GM21576 (cell line): ENCODE measurements around the gene ALDOB.

ENCODE experiments used
- ATAC-seq: cut with Tn5 transposase; IDR thresholded peaks from one replicate; pipeline ENCODE4 v1.9.1; 2021; ENCODE audit warnings: mild to moderate bottlenecking, moderate library complexity; ENCODE audit not compliant: unreplicated experiment

Gene ALDOB

DNA sequence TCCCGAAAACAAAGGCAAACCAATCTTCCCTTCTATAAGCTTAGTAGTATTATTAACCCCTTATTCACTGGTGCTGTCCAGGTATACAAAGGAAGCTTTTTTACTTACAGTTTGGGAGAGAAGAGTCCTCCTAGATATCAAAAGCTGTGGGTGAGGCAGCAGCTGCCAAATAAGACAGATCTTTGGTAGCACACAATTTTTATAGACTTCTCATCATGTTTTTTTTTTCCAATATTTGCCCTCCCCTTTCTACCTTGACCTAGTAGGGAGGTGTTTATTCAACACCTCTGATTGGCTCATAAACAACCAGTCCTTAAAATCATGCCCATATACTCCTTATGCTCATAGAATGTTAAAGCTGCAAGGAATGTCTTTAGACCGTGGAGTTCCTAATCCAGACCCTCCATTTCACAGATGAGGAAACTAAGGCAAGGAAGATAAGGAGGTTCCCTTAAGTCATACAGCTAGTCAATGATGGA lies at the start of gene ALDOB:
ALDOB (minus strand) TSS at position 174 of the 479 bp plus-strand sequence. CDS start 4,887 bp downstream, outside the sequence.
- no peak for ATAC-seq

DNA sequence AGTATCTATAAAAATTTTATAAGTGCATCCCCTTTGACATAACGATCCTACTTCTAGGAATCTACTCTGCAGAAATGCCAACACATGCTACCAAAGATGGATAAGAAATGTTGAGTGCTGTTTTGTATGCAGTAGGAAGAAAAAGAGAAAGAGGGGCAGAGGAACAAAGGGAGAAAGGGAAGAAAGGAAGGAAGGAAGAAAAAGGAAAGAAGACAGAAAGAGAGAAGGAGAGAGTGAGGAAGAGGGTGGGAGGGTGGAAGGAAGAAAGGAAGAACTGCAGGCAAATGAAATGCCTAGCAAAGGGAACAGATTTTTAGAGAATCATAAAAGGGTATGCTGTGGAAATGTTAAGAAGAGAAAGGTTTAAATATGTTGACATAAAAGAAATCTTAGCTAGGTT lies 48.5 kb upstream of the ALDOB start:
- ATAC-seq, result no peak

GRCh38 chr9:101481261-101481660 lies 45.7 kb upstream of the ALDOB start:
- no peak for ATAC-seq

- ATAC-seq, result no peak
These were observed 44.8 kb upstream of the ALDOB start for GRCh38 chr9:101480386-101480785.

- ATAC-seq, result no peak
These were observed 43.9 kb upstream of the ALDOB start for GRCh38 chr9:101479338-101480030.

GRCh38 chr9:101478906-101479305 lies 43.3 kb upstream of the ALDOB start:
- no peak for ATAC-seq

DNA sequence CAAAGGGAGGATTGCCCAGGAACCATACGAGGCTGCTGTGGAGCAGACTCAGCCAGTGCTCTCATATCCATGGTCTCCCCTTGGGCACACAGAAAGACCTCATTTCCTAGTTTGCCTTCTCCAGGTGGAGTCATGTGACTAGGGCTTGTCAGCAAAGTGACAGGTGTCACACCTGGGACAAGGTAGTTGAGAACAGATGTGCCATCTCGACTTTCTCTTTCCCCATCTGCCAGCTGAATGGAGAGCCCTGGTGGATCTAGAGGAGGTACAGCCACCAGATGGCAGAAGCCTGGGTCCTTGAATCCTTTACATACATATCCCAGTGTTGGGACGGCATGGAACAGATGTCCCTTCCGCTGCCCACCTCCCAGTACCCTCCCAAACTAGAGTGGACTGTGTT lies 42.9 kb upstream of the ALDOB start:
- no peak for ATAC-seq

- ATAC-seq, result no peak
These were observed 42.2 kb upstream of the ALDOB start for GRCh38 chr9:101477736-101478135.

- no peak for ATAC-seq
These were observed 41.6 kb upstream of the ALDOB start for GRCh38 chr9:101477214-101477613.

DNA sequence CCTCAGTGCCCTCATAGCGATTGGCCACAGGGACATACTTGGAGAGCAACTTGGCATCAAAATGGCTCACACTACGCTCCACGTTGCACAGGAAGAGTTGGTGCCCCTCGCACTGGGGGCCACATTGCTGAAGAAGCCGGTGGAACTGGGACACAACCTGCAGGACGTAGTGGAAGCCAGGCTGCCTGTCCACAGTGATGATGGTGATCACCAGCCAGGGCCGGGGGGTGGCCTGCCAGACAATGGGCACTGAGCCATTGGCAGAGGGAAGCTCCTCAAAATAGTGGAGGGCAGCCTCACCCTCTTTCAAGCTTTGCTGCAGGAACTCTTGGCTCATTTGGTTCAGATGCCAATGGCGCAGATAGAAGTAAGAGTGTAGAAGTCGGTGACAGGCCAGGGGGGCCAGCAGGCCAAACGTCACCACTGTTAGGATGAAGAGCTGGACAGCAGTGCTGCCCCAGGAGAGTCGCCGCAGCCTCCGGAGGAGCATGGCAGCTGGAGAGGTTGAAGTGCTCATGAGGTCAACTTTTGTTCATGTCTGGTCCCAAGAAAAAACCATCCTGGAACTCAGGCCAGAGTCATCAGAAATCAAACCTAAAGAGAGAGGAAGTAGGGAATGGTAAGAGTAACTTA lies 41.1 kb upstream of the ALDOB start:
- no peak for ATAC-seq

DNA sequence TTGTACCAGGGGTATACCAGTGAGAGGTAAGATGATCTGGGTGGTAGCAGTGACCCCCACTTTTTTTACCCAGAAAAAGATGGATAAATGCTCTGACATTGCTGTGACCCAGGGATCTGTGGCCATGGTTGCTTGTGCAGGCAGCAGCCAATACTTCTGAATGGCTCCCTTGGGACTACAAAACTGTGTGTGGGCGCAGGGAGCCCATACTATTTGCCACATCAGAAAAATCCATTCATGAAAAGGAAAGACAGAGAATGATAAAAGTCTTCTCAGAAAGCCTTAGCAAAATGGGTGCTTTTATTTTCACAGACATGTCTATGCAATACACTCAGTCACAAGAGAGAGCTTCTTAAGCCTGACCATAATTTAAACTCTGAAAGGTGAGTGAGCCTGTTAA lies 37.3 kb upstream of the ALDOB start:
- no peak for ATAC-seq

- ATAC-seq, result no peak
These were observed 35.4 kb upstream of the ALDOB start for GRCh38 chr9:101470929-101471328.

DNA sequence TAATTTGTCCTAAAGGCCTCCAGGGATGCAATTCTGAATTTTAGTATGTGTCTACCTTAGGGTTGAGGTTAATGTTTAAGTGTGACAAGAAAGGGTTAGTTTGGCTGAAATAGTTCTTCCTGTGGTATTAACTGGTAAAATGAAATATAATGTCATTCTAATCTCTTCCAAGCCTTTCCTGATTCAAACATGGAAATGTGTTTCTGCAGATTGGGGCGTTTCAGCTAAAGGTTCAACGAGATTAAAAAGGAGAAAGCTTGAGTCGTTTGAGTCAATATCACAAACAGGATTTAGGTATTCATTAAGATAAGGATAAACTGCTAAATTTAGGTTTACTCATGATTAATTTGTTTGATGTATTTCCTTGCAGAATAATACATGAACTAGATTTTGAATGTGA lies 34.4 kb upstream of the ALDOB start:
- no peak for ATAC-seq

GRCh38 chr9:101469026-101469425 lies 33.5 kb upstream of the ALDOB start:
- no peak for ATAC-seq

GRCh38 chr9:101468116-101468515 lies 32.5 kb upstream of the ALDOB start:
- no peak for ATAC-seq

DNA sequence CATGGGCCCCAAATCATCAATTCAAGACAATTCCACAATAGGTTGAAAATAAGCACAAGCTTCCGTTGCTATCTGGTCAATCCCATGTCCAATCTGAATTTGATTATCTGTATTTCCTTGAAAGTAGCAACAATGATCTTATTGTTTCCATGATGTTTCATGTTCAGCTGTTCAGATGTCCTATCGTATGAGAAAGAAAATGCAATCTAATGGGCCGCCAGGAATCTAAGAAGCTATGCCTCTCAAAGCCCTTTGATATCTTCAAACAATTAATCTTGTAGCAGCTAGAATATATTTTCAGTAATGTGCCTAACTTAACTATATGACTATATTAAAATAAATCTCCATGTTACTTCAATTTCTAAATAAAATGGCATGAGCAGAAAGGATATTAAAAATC lies 32.1 kb upstream of the ALDOB start:
- ATAC-seq, result no peak

DNA sequence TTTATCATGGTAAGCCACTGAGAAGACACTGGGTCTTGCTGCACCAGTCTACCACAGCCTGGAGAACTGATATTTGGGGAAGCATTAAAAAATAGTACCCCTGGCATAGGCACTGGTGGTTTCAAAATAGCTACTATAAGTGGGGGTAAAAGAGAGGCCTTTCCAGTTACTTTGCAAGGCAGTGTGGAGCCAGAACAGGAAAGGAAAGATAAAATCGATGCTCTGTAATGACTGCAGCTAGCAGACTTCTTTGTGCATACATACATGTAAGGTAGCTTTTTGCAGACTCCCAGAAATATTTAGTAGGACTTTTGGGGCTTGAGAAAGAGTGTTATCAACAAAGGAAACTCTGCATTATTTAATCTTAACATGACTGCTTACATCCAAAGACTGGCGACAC lies 31.3 kb upstream of the ALDOB start:
- no peak for ATAC-seq

DNA sequence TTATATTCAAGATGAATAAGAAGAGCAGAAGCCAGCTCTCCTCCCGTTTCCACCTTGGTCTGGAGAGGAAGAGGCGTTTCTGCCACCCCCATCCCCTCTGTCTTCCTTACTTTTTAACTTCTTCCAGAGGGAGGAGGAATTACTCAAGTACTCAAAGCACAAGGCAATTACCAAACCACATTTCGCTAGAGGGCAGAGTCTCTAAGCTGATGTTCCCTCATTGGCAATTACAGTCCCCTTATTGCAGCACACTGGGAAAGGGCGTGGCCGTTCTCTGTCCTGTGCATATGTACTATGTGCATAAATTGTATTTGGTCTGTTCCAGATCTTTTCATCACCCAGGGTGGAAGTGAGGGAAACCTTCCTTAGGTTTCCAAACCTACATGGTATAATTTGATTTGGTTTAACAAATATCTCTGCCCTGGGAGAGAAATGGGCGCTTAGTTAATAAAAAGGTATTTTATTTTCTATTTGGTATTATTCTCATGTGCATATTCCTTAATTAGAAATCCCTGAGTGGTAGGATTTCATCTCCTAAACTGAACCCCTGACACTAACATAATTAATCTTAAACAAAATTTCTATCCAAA lies 29.8 kb upstream of the ALDOB start:
- no peak for ATAC-seq

DNA sequence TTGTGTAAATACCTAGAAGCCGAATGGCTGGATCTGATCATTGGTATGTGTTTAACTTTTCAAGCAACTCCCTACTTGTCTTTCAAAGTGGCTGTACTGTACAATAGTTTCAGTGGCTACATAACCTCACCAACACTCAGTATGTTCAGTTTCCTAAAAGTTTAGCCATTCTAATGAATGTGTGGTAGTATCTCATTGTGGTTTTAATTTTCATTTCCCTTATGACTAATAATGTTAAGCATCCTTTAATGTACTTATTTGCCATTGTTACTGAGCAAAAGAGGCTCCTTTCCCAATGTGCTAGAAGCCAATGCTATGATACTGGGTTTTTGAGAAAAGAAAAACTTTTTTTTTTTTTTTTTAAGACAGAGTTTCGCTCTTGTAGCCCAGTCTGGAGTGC lies 27.8 kb upstream of the ALDOB start:
- no peak for ATAC-seq

DNA sequence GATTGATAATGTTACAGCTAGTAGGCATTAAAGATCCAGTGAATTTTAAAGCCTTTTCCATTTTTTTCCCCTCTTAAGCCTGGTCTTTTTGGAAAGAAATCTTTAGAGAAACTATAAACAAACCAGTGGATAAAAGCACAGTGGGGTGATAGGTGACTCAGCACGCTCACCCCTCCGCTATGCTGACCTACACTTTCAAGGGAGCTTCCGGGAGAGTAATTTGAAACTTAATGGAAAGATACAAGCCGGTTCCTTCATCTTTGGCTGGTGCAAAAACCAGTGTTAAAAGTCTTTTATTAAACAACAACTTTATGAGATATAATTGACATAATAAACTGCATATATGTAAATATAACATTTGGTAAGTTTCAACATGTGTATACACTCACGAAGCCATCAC lies 27.0 kb upstream of the ALDOB start:
- ATAC-seq, result no peak

- no peak for ATAC-seq
These were observed 25.4 kb upstream of the ALDOB start for GRCh38 chr9:101460965-101461364.

GRCh38 chr9:101458963-101459631 lies 23.5 kb upstream of the ALDOB start:
- ATAC-seq, result peak; percentile 93
